Activated CD4-positive, alpha-beta T cell treated with anti-CD3 and anti-CD28 coated beads, Interleukin-2, amount 50 U/mL, for 4 hours (primary cell): ENCODE results near the gene FOXD4.
A peak's percentile ranks its signal among the peaks of the same experiment; 100 is the strongest.
"Not testable (repeated sequence)": the region's sequence is repeated elsewhere in the genome, so short reads cannot be mapped to it uniquely, and the experiment has no call there.

Experiments
- DNase-seq, 2 experiments: peaks; one replicate each; pipeline ENCODE4 v3.0.0-alpha.2; 2020

Gene FOXD4

GRCh38 chr9:90851-91250, 27.4 kb downstream of the FOXD4 start:
- DNase-seq, result not testable (repeated sequence)

- DNase-seq, result not testable (repeated sequence)
Observed at GRCh38 chr9:88396-89037, 29.7 kb downstream of the FOXD4 start.

GRCh38 chr9:87860-88259, 30.4 kb downstream of the FOXD4 start:
- DNase-seq, result not testable (repeated sequence)

- DNase-seq, result not testable (repeated sequence)
Observed at GRCh38 chr9:87105-87504, 31.1 kb downstream of the FOXD4 start.

GRCh38 chr9:86697-87096, 31.5 kb downstream of the FOXD4 start:
- DNase-seq, result not testable (repeated sequence)

GRCh38 chr9:82932-83689, 35.1 kb downstream of the FOXD4 start:
- not testable (repeated sequence) for DNase-seq

- not testable (repeated sequence) for DNase-seq
Observed at GRCh38 chr9:78333-78732, 39.9 kb downstream of the FOXD4 start.

- DNase-seq, result not testable (repeated sequence)
Observed at GRCh38 chr9:76389-76788, 41.8 kb downstream of the FOXD4 start.

- not testable (repeated sequence) for DNase-seq
Observed at GRCh38 chr9:73900-74525, 44.2 kb downstream of the FOXD4 start.

- peak in 1 of 2 experiments; percentile 4 for DNase-seq
Observed at GRCh38 chr9:73076-73899, 44.9 kb downstream of the FOXD4 start.
